Fibroblast of lung (primary cell): ENCODE data around the gene BMERB1. TPM values are rescaled to one million over a fixed set of nuclear protein-coding genes. Genes with fewer than 3 reads are reported as not detected.

Source experiments
- DNase-seq, 2 donors: peaks; one replicate each; pipeline versions ENCODE4 v3.0.0 to v3.0.0-alpha.2; 2010; ENCODE audit warnings: low read depth in 2 of 2
- H2AFZ ChIP-seq: 2 replicates; pipeline ENCODE4 v1.5.1; 2012; ENCODE audit warnings: low read length, control low read depth, inconsistent platforms
- H3K27ac ChIP-seq: 2 replicates; pipeline ENCODE4 v1.5.1; 2011; ENCODE audit warnings: low read length, control low read depth; ENCODE audit not compliant: insufficient read depth
- H3K27me3 ChIP-seq: 2 replicates; pipeline ENCODE4 v1.5.1; 2011; ENCODE audit warnings: mild to moderate bottlenecking, low read length; ENCODE audit not compliant: control insufficient read depth, insufficient read depth
- H3K36me3 ChIP-seq: 2 replicates; pipeline ENCODE4 v1.5.1; 2011; ENCODE audit warnings: low read length; ENCODE audit not compliant: control insufficient read depth, insufficient read depth
- H3K4me1 ChIP-seq: 2 replicates; pipeline ENCODE4 v1.5.1; 2011; ENCODE audit warnings: low read length; ENCODE audit not compliant: control insufficient read depth, insufficient read depth; ENCODE audit errors: extremely low read depth
- H3K4me2 ChIP-seq: 2 replicates; pipeline ENCODE4 v1.5.1; 2011; ENCODE audit warnings: low read length, control low read depth; ENCODE audit not compliant: insufficient read depth; ENCODE audit errors: extremely low read depth
- H3K4me3 ChIP-seq, 4 experiments: fragments of 200-600 bp in 1 of 4; sonication (generic) in 1 of 4; replicated peaks in 1 of 4; 2 replicates each; pipeline ENCODE4 v1.5.1; 2011 to 2016; ENCODE audit warnings: low read length in 4 of 4, low read depth in 3 of 4, mild to moderate bottlenecking in 3 of 4, control low read depth in 2 of 4, inconsistent platforms in 1 of 4, mixed read lengths in 1 of 4; ENCODE audit not compliant: insufficient read depth in 1 of 4; ENCODE audit errors: control extremely low read depth in 1 of 4
- H3K79me2 ChIP-seq: 2 replicates; pipeline ENCODE4 v1.5.1; 2012; ENCODE audit warnings: mild to moderate bottlenecking, low read length, inconsistent platforms; ENCODE audit not compliant: control insufficient read depth, insufficient read depth
- H3K9ac ChIP-seq: 2 replicates; pipeline ENCODE4 v1.5.1; 2011; ENCODE audit warnings: mild to moderate bottlenecking, low read length, control low read depth; ENCODE audit not compliant: insufficient read depth
- H3K9me3 ChIP-seq: 2 replicates; pipeline ENCODE4 v1.5.1; 2012; ENCODE audit warnings: low read depth, low read length; ENCODE audit not compliant: control insufficient read depth, insufficient read depth
- H4K20me1 ChIP-seq: 2 replicates; pipeline ENCODE4 v1.5.1; 2011; ENCODE audit warnings: low read length; ENCODE audit not compliant: control insufficient read depth, insufficient read depth; ENCODE audit errors: extremely low read depth
- CTCF ChIP-seq, 2 donors: IDR thresholded peaks in 1 of 2; conservative IDR thresholded peaks in 1 of 2; 1 replicate in 1 of 2; 2 replicates in 1 of 2; pipeline ENCODE4 v1.5.1; 2011 to 2012; ENCODE audit warnings: low read length in 2 of 2, control low read depth in 1 of 2, inconsistent platforms in 1 of 2, low read depth in 1 of 2, mild to moderate bottlenecking in 1 of 2
- EZH2 ChIP-seq: IDR thresholded peaks from 2 replicates; pipeline ENCODE4 v1.5.1; 2012; ENCODE audit warnings: low read length, control low read depth, mild to moderate bottlenecking; ENCODE audit errors: missing control alignments
- polyA plus RNA-seq, 2 donors: library from polyadenylated mRNA; depleted of rRNA in 1 of 2; stranded (reverse) in 1 of 2; unstranded in 1 of 2; fragments of >200 nt; gene quantifications; 2 replicates each; pipeline ENCODE4 v1.2.1, GENCODE V29; 2011 to 2012; ENCODE audit warnings: missing spikeins in 1 of 2
- total RNA-seq: library from RNA; depleted of rRNA; stranded (reverse); fragments of >200 nt; gene quantifications from 2 replicates; pipeline ENCODE4 v1.2.1, GENCODE V29; 2014

Gene BMERB1
- total and polyA plus RNA-seq, 2 donors (not counting 1 experiment from before 2014, with no cell fraction given): 39.1 to 46.0 TPM

DNA sequence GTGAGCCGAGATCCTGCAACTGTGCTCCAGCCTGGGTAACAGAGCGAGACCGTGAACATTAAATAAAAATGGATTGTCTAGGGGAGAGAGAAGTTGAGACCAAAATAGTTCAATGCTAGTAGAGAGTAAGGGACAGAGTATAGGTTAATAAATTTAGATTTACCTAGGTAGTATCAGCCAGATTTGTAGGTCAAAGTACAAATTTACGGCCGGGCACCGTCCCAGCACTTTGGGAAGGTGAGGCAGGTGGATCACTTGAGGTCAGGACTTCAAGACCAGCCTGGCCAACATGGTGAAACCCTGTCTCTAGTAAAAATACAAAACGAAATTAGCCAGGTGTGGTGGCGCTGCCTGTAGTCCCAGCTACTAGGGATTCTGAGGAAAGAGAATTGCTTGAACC is 12.2 kb upstream of the BMERB1 start:
- DNase-seq: no peak
- no peak overlapping the region for H3K4me3 ChIP-seq
- H3K4me1 ChIP-seq: no peaks in the 10 kb centered on the region
- H3K9me3 ChIP-seq: no peaks in the 10 kb centered on the region
- H3K79me2 ChIP-seq: no peaks in the 10 kb centered on the region
- no peak overlapping the region for H3K4me2 ChIP-seq
- no peaks in the 10 kb centered on the region for H4K20me1 ChIP-seq
- TF ChIP-seq EZH2: no peak
- TF ChIP-seq CTCF (conservative IDR thresholded peaks at IDR 0.05 in 1 of 2, IDR thresholded peaks at IDR 0.05 in 1 of 2; ENCODE audit: low read depth in 1 of 2, low read length in 2 of 2): no peak
- H3K36me3 ChIP-seq: no peaks in the 10 kb centered on the region
- no peak overlapping the region for H3K9ac ChIP-seq
- H3K27ac ChIP-seq: no peak overlapping the region
- no peak overlapping the region for H2AFZ ChIP-seq
- no peaks in the 10 kb centered on the region for H3K27me3 ChIP-seq

DNA sequence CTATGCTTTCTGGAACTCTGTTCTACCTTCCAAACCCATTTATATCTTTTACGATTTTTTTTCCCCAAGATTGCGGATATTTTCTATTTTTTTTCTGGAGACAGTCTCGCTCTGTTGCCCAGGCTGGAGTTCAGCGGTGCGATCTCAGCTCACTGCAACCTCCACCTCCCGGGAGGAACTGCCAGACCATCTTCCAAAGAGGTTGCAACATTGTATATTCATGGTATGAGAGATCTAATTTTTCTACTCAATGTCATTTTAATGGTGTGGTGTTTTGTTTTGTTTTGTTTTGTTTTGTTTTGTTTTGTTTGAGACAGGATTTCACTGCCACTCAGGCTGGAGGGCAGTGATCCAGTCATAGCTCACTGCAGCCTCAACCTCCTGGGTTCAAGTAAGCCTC is 8.5 kb upstream of the BMERB1 start:
- no peak overlapping the region for H3K27ac ChIP-seq
- H3K9ac ChIP-seq: no peak overlapping the region
- H3K4me1 ChIP-seq: peaks cover 2% of the 10 kb centered on the region
- no peak for TF ChIP-seq EZH2
- H2AFZ ChIP-seq: no peak overlapping the region
- no peaks in the 10 kb centered on the region for H3K27me3 ChIP-seq
- no peak overlapping the region for H3K4me2 ChIP-seq
- DNase-seq: no peak
- no peak overlapping the region for H3K4me3 ChIP-seq
- no peaks in the 10 kb centered on the region for H4K20me1 ChIP-seq
- no peaks in the 10 kb centered on the region for H3K79me2 ChIP-seq
- no peaks in the 10 kb centered on the region for H3K9me3 ChIP-seq
- no peaks in the 10 kb centered on the region for H3K36me3 ChIP-seq

DNA sequence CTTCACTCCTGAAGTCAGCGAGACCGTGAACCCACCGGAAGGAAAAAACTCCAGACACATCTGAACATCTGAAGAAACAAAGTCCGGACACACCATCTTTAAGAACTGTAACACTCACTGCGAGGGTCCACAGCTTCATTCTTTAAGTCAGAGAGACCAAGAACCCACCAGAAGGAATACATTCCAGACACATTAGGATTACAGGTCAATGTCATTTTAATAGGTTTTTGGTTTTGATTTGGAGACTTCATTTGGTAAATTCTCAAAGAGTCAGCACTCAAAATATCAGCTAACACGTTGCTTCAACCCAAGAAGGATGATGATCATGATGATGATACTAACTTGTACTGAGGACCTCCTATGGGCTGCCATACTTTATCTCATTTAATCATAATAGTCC is 7.6 kb upstream of the BMERB1 start:
- TF ChIP-seq EZH2 (no peak), CTCF (conservative IDR thresholded peaks at IDR 0.05 in 1 of 2, IDR thresholded peaks at IDR 0.05 in 1 of 2; ENCODE audit: low read depth in 1 of 2, low read length in 2 of 2) (no peak)
- no peaks in the 10 kb centered on the region for H3K27me3 ChIP-seq
- H3K4me2 ChIP-seq: no peak overlapping the region
- H3K36me3 ChIP-seq: no peaks in the 10 kb centered on the region
- no peak overlapping the region for H3K27ac ChIP-seq
- no peak for DNase-seq
- H4K20me1 ChIP-seq: no peaks in the 10 kb centered on the region
- no peaks in the 10 kb centered on the region for H3K79me2 ChIP-seq
- no peak overlapping the region for H2AFZ ChIP-seq
- peaks cover 2% of the 10 kb centered on the region for H3K4me1 ChIP-seq
- H3K9me3 ChIP-seq: no peaks in the 10 kb centered on the region
- no peak overlapping the region for H3K4me3 ChIP-seq
- H3K9ac ChIP-seq: no peak overlapping the region
